Immature natural killer cell (primary cell): Measurements from ENCODE around the gene ADD3. TPM values are rescaled to one million over a fixed set of nuclear protein-coding genes. Genes with fewer than 3 reads are reported as not detected.
"Not testable (repeated sequence)": the region's sequence is repeated elsewhere in the genome, so short reads cannot be mapped to it uniquely, and the experiment has no call there.

ENCODE experiments used
- DNase-seq, 3 donors: peaks; one replicate each; pipeline ENCODE4 v3.0.0; 2022; ENCODE audit warnings: mixed read lengths in 1 of 3
- H3K27ac Mint-ChIP-seq, 6 donors: one replicate each; pipeline ENCODE4 v1.8.0; 2020; ENCODE audit warnings: mixed read lengths in 6 of 6, mild to moderate bottlenecking in 5 of 6, inconsistent platforms in 4 of 6, moderate library complexity in 3 of 6
- H3K27me3 Mint-ChIP-seq, 3 donors: one replicate each; pipeline ENCODE4 v1.8.0; 2020 to 2021; ENCODE audit warnings: low read depth in 3 of 3, mild to moderate bottlenecking in 3 of 3, mixed read lengths in 3 of 3, moderate library complexity in 3 of 3, inconsistent platforms in 1 of 3
- H3K36me3 Mint-ChIP-seq, 3 donors: one replicate each; pipeline ENCODE4 v1.8.0; 2020; ENCODE audit warnings: mixed read lengths in 3 of 3, inconsistent platforms in 2 of 3, mild to moderate bottlenecking in 2 of 3
- H3K4me1 Mint-ChIP-seq, 2 donors: one replicate each; pipeline ENCODE4 v1.8.0; 2020; ENCODE audit warnings: inconsistent platforms in 2 of 2, mild to moderate bottlenecking in 2 of 2, mixed read lengths in 2 of 2, moderate library complexity in 1 of 2
- H3K4me3 Mint-ChIP-seq, 5 donors: one replicate each; pipeline ENCODE4 v1.8.0; 2020; ENCODE audit warnings: mild to moderate bottlenecking in 5 of 5, mixed read lengths in 5 of 5, inconsistent platforms in 3 of 5, moderate library complexity in 3 of 5
- H3K9me3 Mint-ChIP-seq, 6 donors: one replicate each; pipeline ENCODE4 v1.8.0; 2020; ENCODE audit warnings: mild to moderate bottlenecking in 6 of 6, mixed read lengths in 6 of 6, inconsistent platforms in 4 of 6, moderate library complexity in 3 of 6
- polyA plus RNA-seq, 3 donors: library from polyadenylated mRNA; unstranded; fragments of 300-500 nt; fragmentation: Illumina TruSeq; gene quantifications; one replicate each; pipeline ENCODE4 v1.2.3, GENCODE V29; 2021

The ADD3 gene
- polyA plus RNA-seq, 3 donors from 2014 or later, result 336 to 513 (median 447) TPM

GRCh38 chr10:109971634-109972033, 36.1 kb upstream of the ADD3 start:
- Mint-ChIP-seq H3K4me1 (no peaks in the 10 kb centered on the region), H3K9me3 (no peaks in the 10 kb centered on the region), H3K36me3 (no peaks in the 10 kb centered on the region), H3K4me3 (no peak overlapping the region), H3K27ac (no peak overlapping the region), H3K27me3 (peaks cover 0 to 5% (median 4%) of the 10 kb centered on the region in 3 donors)
- DNase-seq, result no peak

DNA sequence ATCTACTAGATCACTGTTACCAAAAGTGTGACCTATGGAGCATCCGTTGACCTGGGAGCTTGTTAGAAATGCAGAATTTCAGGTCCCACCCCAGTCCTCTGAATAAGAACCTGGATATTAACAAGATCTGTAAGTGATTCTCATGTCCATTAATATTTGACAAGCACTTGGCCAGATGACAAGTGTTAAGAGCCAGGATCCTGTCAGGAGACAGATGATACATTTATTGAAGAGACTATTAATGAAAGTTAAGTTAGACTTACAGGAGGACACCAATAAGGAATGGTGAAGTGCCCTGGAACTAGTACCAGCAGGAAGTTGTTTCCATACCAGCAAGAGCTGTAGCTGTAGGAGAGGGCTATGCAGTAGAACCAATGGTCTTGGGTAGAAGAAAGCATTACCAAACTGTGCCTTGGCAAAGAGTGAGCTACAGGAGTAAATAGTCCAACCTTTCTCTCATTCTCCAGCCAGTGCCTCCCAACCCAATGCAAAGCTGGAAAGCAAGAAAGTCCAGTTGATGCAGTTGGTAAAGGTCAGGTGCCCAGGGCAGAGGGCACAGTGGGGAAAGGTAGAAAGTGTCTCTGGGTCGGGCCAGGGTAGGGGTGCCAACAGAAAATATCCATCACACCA, 35.3 kb upstream of the ADD3 start:
- no peak overlapping the region for H3K4me3 Mint-ChIP-seq
- no peaks in the 10 kb centered on the region for H3K4me1 Mint-ChIP-seq
- DNase-seq, result no peak
- H3K36me3 Mint-ChIP-seq, result no peaks in the 10 kb centered on the region
- no peaks in the 10 kb centered on the region for H3K9me3 Mint-ChIP-seq
- H3K27me3 Mint-ChIP-seq, result peaks cover 0 to 5% (median 4%) of the 10 kb centered on the region in 3 donors
- no peak overlapping the region for H3K27ac Mint-ChIP-seq

- H3K27ac Mint-ChIP-seq, result no peak overlapping the region
- H3K4me1 Mint-ChIP-seq, result no peaks in the 10 kb centered on the region
- H3K4me3 Mint-ChIP-seq, result no peak overlapping the region
- DNase-seq, result no peak
- H3K36me3 Mint-ChIP-seq, result no peaks in the 10 kb centered on the region
- no peaks in the 10 kb centered on the region for H3K9me3 Mint-ChIP-seq
- peaks cover 0 to 5% (median 4%) of the 10 kb centered on the region in 3 donors for H3K27me3 Mint-ChIP-seq
Observed at GRCh38 chr10:109973326-109973829, 34.4 kb upstream of the ADD3 start.

DNA sequence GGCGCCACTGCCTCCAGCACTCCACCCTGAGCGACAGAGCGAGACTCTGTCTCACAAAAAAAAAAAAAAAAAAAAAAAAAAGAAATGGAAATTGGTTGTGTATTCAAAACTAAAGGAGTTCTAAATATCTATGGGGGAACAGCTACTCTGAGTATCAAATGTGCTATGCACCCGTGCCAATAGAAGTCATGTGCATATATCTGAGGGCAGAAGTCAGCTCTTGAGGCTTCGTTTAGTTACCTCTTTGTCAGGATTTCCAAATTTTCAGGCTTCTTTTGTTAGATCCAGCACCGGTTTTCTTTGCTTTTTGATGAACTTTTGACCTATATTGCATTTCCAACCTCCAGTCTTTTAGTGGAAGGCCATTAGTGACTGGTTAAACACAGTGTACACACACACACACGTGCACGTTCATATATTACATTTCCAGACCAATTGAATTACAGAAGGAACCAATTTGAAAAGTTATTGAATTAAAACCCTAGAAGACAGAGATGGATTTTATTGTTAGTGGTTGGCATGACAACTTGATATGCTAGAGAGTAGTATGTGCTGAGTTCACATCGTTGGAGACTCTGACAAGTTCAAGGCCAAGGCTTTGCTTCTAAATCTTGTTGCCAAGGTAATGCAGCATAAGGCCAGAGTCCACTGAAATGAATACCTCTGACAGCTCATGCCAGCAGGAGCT, 33.1 kb upstream of the ADD3 start:
- Mint-ChIP-seq H3K36me3 (no peaks in the 10 kb centered on the region), H3K9me3 (no peaks in the 10 kb centered on the region), H3K4me1 (no peaks in the 10 kb centered on the region), H3K27ac (no peak overlapping the region), H3K4me3 (no peak overlapping the region), H3K27me3 (peaks cover 0 to 4% (median 0%) of the 10 kb centered on the region in 3 donors)
- DNase-seq, result no peak

DNA sequence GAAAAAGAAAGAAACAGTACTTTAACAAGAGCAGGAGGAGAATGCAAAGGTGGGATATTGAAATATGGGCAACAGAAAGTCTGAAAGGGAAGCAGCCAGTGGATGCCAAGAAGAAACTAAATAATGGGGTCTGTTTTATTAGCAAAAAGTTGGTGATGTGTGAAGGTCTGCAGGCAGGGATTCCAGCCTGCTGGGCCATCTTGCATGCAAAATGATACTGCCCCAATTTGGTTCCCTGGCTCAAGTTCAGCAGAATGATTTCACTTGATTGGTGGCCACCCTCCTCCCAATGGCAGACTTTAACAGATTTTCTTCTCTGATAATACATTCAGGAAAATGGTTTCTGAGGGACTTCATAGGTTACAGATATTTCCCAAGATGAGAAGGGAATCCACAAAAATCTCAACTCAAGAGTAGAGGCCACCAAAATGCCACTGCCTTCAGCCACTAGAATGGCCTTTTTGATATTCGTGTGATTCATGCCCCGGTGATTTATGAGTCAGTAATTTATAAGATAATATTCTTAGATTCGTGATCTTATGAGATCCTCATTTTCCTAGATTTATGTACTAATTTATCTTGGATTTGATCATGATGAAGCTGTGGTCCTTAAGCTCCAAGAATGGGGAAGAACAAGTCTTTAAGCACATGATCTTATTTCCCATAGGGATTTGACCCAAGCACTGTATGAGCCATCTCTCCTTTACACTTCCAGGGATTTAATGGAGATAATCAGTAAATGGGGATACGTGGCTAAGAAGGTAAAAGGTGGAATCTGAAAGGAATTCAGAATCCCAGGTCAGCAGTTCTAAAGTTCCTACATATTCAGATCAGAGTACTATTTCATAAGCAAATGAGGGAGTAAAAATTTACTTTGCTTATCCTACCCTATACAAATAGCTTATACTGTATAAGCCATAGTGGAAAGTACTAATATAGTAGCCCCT, 32.3 kb upstream of the ADD3 start:
- H3K4me1 Mint-ChIP-seq, result no peaks in the 10 kb centered on the region
- peaks cover 0 to 7% (median 0%) of the 10 kb centered on the region in 3 donors for H3K27me3 Mint-ChIP-seq
- no peaks in the 10 kb centered on the region for H3K36me3 Mint-ChIP-seq
- no peaks in the 10 kb centered on the region for H3K9me3 Mint-ChIP-seq
- H3K27ac Mint-ChIP-seq, result no peak overlapping the region
- DNase-seq, result no peak
- H3K4me3 Mint-ChIP-seq, result no peak overlapping the region

DNA sequence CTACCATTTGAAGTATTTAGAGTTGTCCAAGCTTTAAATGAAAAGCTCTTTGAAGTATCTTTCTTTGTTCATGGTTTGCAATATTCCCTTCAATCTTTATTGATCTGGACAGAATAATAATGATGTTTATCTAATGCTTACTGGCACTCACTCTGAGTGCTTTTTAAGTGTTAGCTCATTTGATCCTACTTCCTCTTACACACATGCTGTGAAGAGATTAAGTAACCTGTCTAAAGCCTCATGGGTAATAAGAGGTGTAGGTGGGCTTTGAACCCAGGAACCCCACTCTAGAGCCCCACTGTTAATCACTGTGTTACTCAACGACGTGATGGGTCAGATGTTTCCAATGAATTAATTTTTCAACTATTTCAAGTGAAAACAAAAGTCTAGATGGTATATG, 31.1 kb upstream of the ADD3 start:
- no peak overlapping the region for H3K27ac Mint-ChIP-seq
- peaks cover 0 to 4% (median 0%) of the 10 kb centered on the region in 3 donors for H3K27me3 Mint-ChIP-seq
- H3K9me3 Mint-ChIP-seq, result no peaks in the 10 kb centered on the region
- no peak for DNase-seq
- H3K4me3 Mint-ChIP-seq, result no peak overlapping the region
- no peaks in the 10 kb centered on the region for H3K4me1 Mint-ChIP-seq
- H3K36me3 Mint-ChIP-seq, result no peaks in the 10 kb centered on the region

DNA sequence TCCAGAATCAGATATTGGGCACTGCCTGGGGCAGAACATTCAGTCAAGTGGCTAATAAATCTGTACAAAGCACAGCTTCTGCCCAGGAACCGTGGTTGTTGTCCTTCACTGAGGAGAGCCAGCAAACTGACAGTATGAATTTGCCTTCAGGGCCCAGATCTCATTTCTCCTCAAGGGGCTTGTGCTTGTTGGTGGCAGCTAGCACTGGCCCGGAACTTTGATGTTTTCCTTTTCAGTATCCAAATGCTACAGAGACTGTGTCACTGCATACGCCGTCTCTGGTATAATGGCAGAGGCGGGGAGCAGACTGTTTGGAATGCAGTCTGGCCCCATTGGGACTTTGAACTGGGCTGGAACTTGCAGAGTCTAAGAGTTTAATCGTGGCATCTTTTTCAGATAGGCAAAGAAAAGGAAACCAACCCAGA, 30.4 kb upstream of the ADD3 start:
- Mint-ChIP-seq H3K27ac (no peak overlapping the region), H3K4me3 (no peak overlapping the region), H3K4me1 (no peaks in the 10 kb centered on the region), H3K36me3 (no peaks in the 10 kb centered on the region), H3K9me3 (no peaks in the 10 kb centered on the region), H3K27me3 (peaks cover 0 to 3% (median 0%) of the 10 kb centered on the region in 3 donors)
- DNase-seq, result no peak

GRCh38 chr10:109978481-109978880, 29.3 kb upstream of the ADD3 start:
- Mint-ChIP-seq H3K36me3 (no peaks in the 10 kb centered on the region), H3K9me3 (no peaks in the 10 kb centered on the region), H3K4me1 (no peaks in the 10 kb centered on the region), H3K27me3 (peaks cover 0 to 3% (median 0%) of the 10 kb centered on the region in 3 donors), H3K27ac (no peak overlapping the region), H3K4me3 (no peak overlapping the region)
- peak; percentile 35 to 51 (median 46) for DNase-seq

DNA sequence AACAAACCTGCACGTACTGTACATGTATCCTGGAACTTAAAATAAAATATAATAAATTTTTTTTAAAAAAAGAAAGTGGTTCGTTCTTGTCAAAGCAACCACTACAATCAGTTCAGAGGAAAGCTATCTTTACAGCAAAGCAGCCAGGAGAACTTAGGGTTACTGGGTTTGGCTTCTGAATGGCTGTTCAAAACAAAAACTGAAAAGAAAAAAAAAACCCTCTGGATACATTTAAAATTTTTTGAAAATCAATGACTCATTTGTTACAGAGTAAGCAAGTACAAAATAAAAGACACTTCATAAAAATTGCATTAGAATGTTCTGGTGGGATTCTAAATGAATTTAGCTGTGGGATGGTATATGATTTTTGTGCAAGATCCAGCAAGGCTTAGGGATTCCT, 28.6 kb upstream of the ADD3 start:
- Mint-ChIP-seq H3K27me3 (peaks cover 0 to 3% (median 0%) of the 10 kb centered on the region in 3 donors), H3K4me3 (no peak overlapping the region), H3K27ac (no peak overlapping the region), H3K4me1 (no peaks in the 10 kb centered on the region), H3K9me3 (no peaks in the 10 kb centered on the region), H3K36me3 (no peaks in the 10 kb centered on the region)
- DNase-seq, result no peak

- Mint-ChIP-seq H3K36me3 (peaks cover 0 to 4% (median 0%) of the 10 kb centered on the region in 3 donors), H3K27ac (no peak overlapping the region), H3K27me3 (peaks cover 0 to 3% (median 2%) of the 10 kb centered on the region in 3 donors), H3K4me3 (no peak overlapping the region), H3K4me1 (no peaks in the 10 kb centered on the region), H3K9me3 (no peaks in the 10 kb centered on the region)
- no peak for DNase-seq
Observed at GRCh38 chr10:109981650-109982049, 26.1 kb upstream of the ADD3 start.

DNA sequence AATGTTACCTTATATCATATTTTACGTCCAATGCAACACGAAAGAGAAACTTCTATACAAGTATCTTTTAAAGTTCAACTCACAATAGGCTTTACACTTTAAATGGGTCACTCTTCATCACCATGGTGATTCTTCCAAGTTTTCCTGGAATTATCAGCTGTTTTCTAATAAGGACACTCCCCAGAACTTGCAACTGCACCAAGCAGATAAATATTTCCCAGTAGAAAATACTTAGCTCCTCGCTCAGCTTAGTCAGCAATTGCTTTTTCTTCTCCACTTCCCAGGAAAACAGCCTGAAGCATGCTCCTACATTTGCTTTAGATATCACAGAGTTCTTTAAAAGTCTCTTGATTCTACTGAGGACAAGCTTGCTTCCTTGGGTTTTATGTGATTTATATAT, 25.7 kb upstream of the ADD3 start:
- Mint-ChIP-seq H3K4me1 (no peaks in the 10 kb centered on the region), H3K27me3 (peaks cover 0 to 3% (median 2%) of the 10 kb centered on the region in 3 donors), H3K27ac (no peak overlapping the region), H3K36me3 (peaks cover 0 to 4% (median 0%) of the 10 kb centered on the region in 3 donors), H3K9me3 (no peaks in the 10 kb centered on the region), H3K4me3 (no peak overlapping the region)
- no peak for DNase-seq

- no peak overlapping the region for H3K4me3 Mint-ChIP-seq
- H3K27ac Mint-ChIP-seq, result no peak overlapping the region
- peaks cover 0 to 3% (median 2%) of the 10 kb centered on the region in 3 donors for H3K27me3 Mint-ChIP-seq
- no peaks in the 10 kb centered on the region for H3K9me3 Mint-ChIP-seq
- DNase-seq, result no peak
- peaks cover 0 to 4% (median 0%) of the 10 kb centered on the region in 3 donors for H3K36me3 Mint-ChIP-seq
- no peaks in the 10 kb centered on the region for H3K4me1 Mint-ChIP-seq
Observed at GRCh38 chr10:109982812-109983211, 25.0 kb upstream of the ADD3 start.

DNA sequence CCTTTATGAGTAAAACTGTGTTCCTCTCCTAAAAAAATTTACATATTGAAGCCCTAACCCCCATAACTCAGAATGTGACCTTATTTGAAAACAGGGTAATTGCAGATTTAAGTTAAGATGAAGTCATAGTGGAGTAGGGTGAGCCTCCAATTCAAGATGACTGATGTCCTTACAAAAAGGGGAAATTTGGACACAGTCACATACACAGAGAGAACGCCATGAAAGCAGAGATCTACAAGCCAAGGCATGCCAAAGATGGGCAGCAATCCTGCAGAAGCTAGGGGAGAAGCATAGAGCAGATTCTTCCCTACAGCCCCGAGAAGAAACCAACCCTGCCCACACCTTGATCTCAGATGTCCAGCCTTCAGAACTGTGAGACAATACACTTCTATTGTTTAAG, 23.8 kb upstream of the ADD3 start:
- DNase-seq, result no peak
- peaks cover 0 to 4% (median 0%) of the 10 kb centered on the region in 3 donors for H3K36me3 Mint-ChIP-seq
- H3K4me1 Mint-ChIP-seq, result no peaks in the 10 kb centered on the region
- no peak overlapping the region for H3K4me3 Mint-ChIP-seq
- peaks cover 2 to 5% (median 2%) of the 10 kb centered on the region in 3 donors for H3K27me3 Mint-ChIP-seq
- peaks cover 0 to 2% (median 0%) of the 10 kb centered on the region in 6 donors for H3K9me3 Mint-ChIP-seq
- no peak overlapping the region for H3K27ac Mint-ChIP-seq

- H3K36me3 Mint-ChIP-seq, H3K27ac Mint-ChIP-seq, DNase-seq, H3K4me1 Mint-ChIP-seq, H3K4me3 Mint-ChIP-seq, H3K27me3 Mint-ChIP-seq, H3K9me3 Mint-ChIP-seq: not testable (repeated sequence)
Observed at GRCh38 chr10:109985768-109986167, 22.0 kb upstream of the ADD3 start.
